AG09319 (cell line): Measurements from ENCODE around the gene G3BP1.

ENCODE experiments used
- DNase-seq: peaks from one replicate; pipeline ENCODE4 v3.0.0-alpha.2; 2010; ENCODE audit warnings: low read depth; ENCODE audit errors: extremely low read depth
- TF ChIP-seq, protein P1 (sequence below): IDR thresholded peaks from 2 replicates; pipeline ENCODE4 v1.5.1; 2011; ENCODE audit warnings: low read depth, mild to moderate bottlenecking, inconsistent platforms, low read length, moderate library complexity

G3BP1 gene

DNA sequence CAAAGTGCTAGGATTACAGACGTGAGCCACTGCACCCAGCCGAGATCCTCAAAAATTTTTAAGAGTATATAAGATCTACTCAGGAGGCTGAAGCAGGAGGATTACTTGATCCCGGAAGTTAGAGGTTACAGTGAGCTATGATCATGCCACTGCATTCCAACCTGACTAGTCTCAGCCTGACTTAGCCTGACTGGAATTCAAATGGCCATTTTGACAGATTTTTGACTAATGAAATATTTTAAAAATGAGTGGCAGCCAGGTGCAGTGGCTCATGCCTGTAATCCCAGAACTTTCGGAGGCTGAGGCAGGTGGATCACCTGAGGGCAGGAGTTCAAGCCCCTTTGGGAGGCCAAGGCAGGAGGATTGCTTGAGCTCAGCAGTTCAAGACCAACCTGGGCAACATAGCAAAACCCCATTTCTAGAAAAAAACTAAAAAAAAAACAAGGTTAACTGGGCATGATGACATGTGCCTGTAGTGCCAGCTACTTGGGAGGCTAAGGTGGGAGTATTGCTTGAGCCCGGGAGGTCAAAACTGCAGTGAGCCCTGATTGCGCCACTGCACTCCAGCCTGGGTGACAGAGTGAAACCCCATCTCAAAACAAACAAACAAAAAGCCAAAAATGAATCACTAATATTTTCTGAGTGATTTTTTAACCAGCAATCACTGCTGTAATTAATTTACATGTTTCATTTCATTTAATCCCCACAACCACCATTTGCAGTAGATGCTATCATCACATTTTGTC, 29.9 kb upstream of the G3BP1 start:
- DNase-seq = no peak
- TF ChIP-seq, protein P1, sequence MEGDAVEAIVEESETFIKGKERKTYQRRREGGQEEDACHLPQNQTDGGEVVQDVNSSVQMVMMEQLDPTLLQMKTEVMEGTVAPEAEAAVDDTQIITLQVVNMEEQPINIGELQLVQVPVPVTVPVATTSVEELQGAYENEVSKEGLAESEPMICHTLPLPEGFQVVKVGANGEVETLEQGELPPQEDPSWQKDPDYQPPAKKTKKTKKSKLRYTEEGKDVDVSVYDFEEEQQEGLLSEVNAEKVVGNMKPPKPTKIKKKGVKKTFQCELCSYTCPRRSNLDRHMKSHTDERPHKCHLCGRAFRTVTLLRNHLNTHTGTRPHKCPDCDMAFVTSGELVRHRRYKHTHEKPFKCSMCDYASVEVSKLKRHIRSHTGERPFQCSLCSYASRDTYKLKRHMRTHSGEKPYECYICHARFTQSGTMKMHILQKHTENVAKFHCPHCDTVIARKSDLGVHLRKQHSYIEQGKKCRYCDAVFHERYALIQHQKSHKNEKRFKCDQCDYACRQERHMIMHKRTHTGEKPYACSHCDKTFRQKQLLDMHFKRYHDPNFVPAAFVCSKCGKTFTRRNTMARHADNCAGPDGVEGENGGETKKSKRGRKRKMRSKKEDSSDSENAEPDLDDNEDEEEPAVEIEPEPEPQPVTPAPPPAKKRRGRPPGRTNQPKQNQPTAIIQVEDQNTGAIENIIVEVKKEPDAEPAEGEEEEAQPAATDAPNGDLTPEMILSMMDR = no peak

DNA sequence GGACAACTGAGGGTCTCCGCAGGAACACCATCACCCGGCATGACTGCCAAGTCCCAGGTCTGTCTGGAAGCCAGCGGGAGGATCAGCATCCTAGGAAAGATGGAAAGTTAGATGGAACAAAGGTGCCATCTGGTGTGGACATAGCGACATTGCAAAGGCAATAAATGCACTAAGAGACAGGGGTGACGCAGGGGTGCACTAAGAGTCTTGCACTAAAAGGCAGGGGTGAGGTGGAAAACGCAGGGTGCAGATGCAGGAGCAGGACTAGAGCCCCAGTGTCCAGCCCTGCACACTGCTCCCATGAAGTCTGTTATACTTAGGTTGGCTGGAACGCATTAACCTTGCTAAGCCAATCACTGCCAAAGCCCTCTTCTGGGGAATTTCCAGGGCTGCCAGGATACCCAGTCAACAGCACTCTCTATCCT, 28.9 kb upstream of the G3BP1 start:
- DNase-seq = no peak
- TF ChIP-seq, protein P1 = peak; percentile 70

DNA sequence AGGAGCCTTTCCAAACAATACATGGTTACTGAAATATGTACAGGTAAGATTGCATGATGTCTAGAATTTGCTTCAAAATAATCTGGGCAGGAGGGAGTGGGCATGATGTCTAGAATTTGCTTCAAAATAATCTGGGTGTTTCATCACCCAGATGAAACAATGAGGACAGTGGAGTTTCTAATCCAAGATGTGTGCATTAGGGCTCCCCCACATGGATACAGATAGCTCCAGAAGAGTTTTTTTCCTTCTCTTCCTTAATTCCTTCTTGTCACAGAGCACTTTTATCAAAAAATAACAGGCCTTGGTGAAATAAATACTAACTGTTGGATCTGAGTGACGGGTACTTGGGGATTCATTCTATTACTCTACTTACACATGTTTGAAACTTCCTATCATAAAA, 28.2 kb upstream of the G3BP1 start:
- DNase-seq = no peak
- TF ChIP-seq, protein P1 = peak; percentile 4

DNA sequence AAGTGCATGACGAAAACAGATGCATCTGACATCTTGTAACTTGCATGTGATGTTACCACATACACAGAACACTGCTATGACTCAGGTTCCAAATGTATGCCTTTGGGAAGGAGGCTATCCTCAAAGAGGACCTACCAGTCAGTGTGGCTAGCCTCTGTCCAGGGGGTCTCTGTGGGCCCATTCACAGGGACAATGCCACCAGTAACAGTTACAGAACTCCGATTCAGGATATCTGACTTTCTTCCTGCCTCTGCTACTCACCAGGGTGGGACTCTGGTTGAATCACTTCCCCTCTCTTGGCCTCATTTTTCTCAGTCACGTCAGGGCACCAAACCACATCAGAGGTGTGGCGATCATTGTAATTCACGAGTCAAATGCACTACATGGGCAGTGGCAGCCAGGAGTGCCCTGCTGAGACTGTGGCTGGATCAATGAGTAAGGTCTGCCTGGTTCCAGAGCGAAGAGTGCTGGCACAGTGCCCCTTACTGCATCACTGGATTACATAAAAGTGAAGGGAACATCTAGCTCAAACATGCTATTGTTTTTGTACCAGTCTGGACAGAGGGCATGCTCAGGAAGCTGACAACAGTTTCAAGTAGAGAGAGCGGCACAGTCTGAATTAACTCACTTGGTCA, 26.6 kb upstream of the G3BP1 start:
- TF ChIP-seq, protein P1 = no peak
- DNase-seq = no peak

GRCh38 chr5:151750121-151750520, 21.6 kb upstream of the G3BP1 start:
- no peak for DNase-seq

DNA sequence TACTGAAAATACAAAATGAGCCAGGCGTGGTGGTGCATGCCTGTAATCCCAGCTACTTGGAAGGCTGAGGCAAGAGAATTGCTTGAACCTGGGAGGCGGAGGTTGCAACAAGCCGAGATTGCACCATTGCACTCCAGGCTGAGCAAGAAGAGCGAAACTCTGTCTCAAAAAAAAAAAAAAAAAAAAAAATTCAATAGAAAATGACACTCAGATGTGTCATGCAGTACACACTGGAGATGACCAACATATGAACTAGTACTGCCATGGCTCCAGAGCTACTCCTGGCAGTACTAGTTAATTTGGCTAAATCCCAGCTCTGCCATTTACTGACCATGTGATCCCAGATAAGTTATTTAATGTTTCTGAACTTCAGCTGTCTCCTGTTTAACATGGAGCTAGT, 20.7 kb upstream of the G3BP1 start:
- no peak for DNase-seq
- TF ChIP-seq, protein P1 = no peak

More at GRCh38 chr5:151750121-151750520, 21.6 kb upstream of the G3BP1 start:
- TF ChIP-seq, protein P1 = no peak

- no peak for DNase-seq
- TF ChIP-seq, protein P1 = no peak
Measured at GRCh38 chr5:151751593-151751992, 20.2 kb upstream of the G3BP1 start.
